Stimulated activated CD8-positive, alpha-beta memory T cell treated with anti-CD3 and anti-CD28 coated beads, Interleukin-4, amount 100 ng/mL, for 24 hours (primary cell): ENCODE measurements around the gene MVB12B.

Source experiments
- DNase-seq: peaks from one replicate; pipeline ENCODE4 v3.0.0-alpha.2; 2020; ENCODE audit warnings: low read depth

MVB12B gene

DNA sequence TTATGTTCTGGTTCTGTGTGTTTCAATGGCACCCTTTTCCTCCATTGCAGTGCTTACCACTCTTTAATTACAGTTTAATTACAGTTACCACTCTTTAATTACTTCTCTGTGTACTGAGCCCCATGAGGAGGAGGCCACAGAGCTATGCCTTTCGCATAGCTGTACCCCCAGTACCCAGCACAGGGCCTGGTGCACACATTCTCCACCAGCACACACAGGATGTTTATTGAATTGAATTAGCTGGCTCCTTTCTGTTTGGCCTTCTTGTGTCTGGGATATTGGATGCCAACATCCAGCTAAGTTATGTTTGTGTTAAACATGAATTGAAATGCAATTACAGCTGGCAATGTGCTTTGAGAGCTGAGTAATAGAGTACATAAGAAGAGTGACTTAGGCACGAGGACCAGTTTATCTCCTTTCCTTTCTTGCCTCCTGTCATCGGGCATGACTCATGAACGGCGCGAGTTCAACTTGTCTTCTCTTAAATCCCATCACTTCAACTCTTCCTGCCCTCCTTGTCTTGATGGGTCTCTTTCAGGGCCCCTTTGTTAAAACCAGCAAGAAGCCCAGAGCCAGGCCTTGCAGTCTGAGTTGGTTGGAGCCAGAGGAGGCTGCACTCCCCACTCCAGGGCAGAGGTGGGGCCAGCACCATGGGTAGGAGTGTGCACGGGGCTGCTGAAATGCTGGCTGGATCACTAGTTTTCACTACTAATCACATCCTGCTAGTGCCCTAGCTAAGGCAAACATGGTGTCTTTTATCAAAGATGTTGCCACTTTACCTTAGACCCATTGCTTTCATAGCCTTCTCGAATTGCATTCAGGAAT lies 37.4 kb downstream of the MVB12B start:
- no peak for DNase-seq

DNA sequence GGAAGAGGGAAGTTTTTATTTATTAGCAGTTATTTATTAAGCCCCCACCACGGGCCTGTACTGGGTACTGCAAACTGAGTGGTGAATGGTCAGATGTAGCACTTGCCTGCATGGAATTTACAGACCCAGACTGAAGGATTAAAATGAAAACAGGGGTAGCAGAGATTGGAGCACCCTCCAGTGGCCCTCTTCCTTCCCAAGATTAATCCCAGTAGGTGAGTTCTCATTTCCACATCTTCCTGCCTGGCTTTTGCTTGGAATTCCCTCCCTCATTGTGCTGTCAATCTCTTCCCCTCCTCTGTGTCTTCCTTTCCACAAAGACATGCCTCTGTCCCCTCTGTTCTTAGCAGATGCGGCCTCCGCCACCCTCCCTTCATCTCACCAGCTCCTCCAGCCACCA lies 39.2 kb downstream of the MVB12B start:
- DNase-seq = no peak

DNA sequence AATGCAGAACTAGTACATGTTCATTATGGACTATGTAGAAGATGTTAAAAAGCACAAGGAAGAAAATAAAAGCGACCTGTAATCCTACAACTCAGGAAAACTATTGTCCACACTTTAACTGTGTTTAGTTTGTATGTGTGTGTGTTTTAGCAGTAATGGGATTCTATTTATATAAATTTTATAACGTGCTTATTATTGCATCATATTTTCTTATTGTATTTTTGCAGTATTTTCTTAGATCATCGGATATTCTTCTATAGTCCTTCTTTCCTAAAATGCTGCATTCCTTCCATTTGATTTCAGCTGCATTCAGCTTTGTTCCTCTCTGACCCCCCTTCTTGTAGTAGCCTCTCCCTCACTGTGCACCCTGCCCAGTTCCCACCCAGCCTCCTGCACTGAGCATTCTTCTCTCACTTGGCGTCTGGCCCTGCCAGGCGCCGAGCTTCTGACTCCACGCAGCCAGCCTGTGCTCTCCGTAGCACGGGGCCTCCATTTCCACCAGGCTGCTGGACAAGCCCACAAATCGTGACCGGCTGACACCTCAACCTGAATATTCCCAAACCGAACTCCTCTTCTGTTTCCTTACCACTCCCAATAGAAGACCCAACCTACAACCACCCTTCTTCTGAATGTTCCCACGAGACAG lies 39.9 kb downstream of the MVB12B start:
- DNase-seq = no peak

DNA sequence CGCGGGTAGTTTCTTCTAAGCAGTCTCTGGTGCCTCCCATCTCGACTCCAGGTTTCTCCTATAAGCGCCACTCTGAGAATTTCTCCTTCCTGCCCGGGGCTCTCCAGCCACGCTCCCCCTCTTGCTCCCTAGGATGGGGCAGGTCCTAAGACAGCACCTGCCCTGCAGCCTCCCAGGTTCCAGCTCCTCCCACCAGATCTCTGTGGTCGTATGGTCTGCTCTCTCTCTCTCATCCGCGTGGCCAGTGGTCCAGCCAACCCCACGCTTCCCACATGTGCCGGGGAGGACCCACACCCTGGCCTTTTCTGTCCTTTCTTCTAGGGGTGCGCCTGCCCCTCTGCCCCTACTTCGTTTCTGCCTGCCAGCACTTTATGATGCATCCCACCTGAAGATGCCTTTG lies 40.5 kb downstream of the MVB12B start:
- no peak for DNase-seq

DNA sequence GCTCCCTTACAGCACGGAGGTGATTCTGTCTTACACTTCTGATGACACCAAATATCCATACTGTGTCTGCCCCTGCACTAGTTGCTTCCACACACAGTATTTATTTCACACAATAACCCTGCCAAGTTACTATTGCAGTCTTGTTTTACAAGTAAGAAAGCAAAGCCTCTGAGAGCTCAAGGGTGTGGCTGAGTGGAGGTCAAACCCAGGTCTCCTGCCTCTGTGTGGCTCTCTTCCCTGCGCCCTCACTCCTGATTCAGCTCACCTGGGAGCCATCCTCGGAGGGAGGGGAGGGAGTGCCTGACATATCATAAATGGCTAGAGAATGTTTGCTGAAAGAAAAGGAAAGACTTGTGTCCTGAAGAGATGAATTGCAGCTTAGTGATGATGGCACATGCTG lies 41.0 kb downstream of the MVB12B start:
- DNase-seq = no peak

DNA sequence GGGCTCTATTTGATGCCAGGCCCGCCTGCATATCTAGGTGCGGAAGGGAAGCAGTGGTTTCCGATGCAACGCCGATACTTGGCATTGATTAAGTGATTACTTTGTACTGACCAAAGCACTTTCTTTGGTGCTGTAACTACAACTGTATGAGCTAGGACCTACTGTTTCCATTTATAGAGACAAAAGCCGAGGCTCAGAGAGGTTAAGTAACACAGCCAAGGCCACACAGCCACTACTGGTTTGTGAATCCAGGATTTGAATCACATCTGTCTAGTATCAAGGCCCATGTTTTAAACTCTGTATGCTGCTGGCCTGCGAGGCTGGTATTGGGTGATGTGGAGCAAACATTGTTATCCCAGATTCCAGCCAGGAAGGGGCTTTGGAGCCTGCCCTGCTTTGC lies 41.4 kb downstream of the MVB12B start:
- no peak for DNase-seq

DNA sequence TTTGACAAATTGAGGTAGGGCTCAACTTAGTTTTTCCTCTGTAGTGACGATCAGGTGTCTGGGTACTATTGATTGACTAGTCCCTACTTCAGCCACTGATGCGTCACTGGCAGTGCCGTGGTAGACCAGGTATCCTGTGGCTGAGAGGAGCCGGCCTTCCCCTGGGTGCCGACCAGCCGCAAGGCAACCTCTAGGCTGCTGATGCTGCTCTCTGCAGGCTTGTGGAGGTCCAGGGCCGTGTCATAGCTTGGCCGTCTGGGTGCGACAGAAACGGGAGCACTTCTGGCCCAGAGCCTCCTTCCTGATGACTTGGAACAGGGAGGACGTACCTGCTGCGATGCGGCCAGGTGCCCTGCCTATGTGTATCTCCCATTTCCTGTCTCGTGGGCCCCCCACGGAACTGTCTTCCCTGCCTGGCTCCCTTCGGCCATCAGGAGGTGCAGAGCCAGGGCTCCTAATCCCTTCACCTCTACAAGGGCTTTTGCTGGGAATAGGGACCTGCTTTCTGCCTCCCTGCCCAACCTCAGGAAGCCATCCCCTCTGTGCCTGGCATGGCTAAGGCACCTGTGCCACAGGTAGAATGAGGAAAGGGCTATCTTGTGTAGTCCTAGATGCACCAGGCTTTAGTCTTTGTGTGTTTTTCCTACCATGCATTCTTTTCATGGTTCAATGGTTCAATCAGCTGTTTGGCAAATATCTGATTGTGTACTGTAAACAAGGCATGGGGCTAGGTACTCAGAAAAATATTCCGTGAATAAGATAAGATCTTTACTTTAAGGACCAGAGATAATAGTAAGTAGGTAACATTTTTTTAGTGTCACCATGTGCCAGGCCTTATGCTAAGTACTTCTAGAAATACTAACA lies 44.6 kb downstream of the MVB12B start:
- no peak for DNase-seq

DNA sequence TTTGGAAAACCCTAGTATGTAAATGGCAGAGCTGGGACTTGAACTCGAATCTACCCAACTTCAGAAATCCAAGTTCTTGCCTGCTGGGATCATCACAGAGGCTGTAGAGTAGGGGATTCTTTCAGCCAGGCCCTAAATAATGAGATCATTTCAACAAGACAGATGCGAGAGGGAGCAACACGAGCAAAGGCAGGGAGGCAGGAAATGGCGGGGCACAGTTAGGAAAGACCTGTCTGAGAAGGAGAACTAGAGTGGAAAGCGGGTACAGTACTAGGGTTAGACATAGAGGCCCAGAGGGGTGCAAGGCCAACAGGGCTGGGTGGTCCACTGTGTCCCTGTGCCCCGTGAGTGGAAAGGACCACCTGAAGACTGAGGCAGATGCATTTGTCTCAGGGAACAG lies 46.1 kb downstream of the MVB12B start:
- no peak for DNase-seq

DNA sequence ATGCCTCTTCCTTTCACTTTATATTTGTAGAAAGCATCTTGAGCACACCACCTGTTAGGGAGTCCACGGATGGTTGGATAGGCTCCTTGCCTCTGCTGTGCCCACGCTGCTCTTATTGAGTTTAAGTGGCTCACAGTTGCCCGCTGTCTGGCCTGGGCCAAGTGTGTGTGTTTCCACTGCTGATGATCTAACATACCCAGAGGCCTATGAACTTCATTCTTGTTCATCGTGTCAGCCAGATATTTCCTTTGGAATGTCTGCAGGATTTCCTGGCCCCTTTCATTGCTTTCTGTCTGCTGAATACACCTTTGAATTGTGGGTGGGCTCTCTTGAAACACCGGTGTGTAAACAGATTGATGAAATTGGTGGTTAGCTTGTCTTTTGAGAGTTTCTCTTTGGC lies 46.6 kb downstream of the MVB12B start:
- no peak for DNase-seq

DNA sequence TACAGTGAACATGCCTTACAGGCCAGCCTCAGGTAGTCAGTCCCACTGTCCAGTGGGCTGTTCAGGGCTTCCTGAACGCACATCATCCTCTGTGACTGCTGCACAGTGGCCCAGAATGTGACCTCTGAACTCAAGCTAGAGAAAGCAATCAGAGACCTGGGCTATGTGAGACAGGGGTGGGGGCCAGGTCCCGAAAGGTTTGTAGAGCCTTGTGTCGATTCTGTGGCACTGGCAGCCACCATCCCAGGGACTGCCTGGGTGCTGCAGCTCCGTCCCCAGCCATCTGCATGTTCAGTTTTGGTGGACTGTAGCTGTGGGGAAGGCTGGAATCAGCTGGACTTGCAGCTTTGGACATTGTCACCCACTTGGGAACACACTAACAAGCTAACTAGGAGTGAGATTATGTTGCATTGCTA lies 47.7 kb downstream of the MVB12B start:
- no peak for DNase-seq

DNA sequence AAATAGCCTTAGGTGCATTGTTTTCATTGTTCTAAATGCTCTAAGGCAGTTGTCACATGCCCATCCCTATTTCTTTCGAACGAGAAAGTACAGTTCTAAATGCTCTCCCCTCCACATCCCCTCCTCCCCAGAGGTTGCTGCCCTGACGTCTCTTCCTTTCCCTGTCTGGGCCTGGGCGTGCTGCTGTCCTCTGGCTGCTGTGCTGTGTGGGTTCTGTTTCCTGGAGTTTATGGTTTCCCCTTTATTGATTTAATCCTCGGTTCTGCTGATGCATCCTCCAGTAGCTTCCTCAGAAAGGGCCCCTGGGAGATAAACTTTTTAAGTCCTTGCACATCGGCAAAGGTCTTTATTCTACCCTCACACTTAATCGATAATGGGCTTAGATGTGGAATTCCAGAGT lies 48.8 kb downstream of the MVB12B start:
- no peak for DNase-seq

DNA sequence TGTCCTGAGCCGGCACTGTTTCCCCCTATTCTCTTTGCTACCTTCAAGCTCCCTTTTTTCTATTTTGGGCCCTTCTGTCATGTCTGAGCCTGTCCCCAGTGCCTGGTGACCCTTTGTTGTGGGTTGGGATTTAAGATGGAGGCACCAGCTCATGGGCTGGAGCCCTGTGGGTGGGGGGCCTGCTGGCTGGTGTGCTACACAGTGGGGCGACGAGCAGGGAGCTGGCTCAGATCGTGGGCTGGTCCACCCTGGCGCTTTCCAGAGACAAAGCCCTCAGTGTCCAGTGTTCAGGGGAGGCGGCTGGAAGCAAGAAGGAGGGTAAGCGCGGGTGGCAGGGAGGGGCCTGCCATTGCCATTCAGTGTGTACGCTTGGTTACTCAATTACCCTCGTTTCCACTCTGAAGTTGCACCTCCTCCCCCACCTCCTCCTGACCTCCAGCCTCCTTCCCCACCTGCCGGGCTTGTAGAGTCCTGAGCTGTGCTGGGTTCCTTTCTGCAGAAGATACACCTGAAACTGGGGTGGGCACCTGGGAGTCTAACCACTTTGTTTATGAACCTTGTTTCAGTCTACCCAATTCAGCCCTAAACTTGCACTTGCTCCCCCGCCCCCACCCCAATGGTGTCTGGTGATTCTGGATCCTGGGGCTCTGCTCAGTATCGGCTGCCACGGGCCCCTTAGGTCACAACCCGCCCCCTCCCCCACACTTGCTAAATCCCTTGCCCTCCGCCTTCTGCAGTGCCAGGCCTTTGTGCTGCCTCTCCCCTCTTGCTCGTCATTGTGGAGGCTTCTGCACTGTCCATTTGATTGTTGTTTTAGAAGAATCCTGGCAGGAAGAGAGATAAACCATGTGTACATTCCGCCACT lies 49.9 kb downstream of the MVB12B start:
- DNase-seq = no peak

DNA sequence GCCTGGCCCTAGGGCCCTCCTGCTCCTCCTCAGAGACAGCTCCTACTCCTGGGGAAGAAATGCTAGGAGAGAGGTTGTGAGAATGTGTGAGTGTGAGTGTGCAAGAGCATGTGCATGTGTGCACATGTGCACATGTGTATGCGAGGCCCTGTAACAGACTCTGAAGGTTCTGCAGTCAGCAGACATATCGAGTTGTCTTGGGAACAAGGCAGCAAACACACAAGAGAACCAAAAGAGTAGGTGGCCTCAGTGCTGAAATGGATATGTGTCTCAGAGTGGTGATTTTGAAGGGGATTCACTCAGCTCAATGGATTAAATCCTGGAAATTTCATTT lies 50.5 kb downstream of the MVB12B start:
- no peak for DNase-seq

DNA sequence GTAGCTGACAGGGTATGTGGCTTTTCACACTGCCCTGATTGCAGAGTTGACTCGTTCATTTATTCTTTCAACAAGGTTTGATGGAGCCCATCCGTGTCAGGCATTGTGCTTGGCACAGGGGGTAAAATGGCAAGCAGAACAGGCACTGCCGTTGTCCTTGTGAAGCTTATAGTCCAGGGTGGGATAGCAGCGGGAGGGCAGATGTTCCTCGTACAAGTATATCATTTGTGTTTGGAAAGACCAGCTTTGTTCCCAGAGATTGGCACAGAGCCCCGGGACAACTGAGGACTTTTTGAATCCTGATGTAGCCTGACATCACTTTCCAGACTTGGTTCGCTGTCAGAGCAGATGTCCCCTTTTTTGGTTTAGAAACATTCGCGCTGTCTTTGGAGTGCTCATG lies 50.9 kb downstream of the MVB12B start:
- no peak for DNase-seq

DNA sequence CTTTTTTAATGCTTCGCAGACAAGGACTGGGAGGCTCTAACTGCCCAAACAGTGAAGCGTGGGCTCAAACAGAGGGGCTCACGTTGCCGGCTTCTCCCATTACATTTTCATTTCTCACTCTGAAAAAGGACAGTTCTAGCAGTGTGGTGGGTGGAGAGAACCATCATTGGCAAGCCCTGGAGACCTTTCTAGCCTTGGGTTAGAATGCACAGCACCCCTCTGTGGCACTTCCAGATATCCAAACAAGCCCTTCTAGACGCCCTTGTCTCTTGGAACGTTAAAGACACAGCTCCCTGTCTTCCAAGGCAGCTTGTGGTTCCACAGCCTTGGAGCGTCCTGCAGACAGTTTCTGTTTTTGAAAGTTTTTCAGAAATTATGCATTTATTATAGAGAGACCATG lies 52.1 kb downstream of the MVB12B start:
- DNase-seq = no peak

DNA sequence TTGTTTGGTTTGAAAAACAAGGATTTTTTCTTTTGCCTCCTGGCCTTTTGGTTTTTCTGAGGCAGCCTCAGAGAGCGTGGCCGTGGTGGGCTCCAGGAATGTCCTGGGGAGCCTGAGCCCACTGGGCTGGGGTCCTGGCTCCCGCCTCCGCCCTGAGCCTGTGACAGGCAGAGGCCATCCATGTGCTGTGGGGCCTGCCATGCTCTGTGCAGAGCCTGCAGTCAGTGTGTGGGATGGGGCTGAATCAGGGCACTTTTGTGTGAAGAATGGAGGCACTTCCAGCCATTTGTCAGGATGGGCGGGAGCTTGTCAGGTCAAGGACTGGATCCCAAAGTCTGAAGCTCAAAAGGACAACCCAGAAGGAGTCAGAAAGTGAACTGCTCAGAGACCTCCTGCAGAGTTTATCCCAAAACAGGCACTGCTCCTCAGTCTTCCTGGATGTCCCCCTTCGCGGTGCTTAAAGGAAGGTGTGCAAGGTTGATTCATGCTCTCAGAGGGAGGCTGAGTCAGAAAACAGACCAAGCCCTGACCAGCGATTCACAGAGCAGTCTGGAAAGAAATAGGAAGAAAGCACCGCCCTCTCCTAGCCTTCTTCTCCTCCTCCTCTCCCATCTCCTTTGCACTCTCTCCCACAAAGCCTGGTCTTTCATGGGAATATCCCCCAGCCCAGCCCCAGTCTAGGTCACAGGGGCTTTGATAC lies 53.2 kb downstream of the MVB12B start:
- no peak for DNase-seq

DNA sequence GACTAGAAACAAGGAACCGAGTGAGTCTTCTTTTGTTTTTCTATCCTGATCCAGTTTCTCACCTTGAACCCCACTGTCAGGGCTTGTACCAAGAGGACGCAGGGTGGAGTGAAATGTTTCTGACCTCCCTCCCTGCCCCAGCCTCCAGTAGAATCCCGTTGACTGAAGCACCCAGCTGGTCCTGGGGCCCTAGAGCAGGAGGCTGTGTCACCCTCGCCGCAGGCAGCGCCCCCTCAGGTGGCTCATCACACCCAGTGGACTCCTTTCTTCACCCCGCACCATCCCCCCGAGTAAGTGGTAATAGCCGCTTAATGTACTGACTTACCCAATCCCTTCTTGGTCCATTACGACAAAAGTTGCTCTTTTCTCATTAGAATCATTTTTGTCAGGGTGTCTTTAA lies 53.8 kb downstream of the MVB12B start:
- DNase-seq = no peak

DNA sequence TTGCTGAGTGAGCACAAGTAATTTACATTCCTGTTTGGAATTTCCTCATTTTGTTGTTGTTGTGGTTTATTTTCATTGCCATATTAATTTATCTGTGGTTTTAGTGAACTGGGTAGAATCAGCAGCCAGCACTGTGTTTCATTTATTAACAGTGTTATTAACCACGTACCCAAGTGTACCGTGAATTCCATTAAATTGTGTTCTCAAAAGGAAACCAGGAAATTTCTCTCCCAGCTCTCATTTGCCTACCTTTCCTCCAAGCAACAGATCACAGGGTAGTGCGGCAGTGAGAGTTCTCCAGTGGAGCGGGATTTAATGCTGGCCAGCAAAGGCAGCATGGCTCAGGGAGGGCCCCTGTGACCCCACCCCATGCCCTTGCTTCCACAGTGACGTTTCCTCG lies 54.6 kb downstream of the MVB12B start:
- DNase-seq = no peak

DNA sequence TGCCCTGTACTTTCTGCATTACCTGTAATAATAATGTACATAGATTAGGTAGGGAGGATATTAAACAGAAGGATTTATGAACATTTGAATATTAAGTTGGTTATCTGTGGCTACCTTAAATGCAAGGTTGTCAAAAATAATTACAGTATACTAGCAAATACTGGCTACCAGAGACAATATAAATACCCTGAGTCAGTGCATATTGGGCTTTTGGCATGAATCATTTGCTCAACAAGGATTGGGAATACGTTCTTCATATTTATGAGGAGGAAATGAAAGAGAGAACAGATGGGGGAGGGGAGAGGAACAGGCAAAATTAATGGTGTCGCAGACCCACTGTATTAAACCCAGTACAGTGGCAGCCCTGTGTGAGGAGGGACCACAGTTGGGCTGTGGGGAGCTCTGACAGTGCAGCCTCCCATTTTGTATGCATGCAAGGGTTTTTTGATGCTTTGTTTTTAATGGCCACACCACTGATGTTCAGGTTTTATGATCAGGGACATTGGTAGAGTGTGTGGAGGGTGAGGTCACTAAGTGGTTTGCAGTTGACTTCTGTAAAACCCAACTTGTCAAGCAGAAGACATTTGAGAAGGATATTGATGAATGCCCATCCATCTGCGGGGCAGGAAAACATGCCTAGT lies 56.9 kb downstream of the MVB12B start:
- DNase-seq = no peak

DNA sequence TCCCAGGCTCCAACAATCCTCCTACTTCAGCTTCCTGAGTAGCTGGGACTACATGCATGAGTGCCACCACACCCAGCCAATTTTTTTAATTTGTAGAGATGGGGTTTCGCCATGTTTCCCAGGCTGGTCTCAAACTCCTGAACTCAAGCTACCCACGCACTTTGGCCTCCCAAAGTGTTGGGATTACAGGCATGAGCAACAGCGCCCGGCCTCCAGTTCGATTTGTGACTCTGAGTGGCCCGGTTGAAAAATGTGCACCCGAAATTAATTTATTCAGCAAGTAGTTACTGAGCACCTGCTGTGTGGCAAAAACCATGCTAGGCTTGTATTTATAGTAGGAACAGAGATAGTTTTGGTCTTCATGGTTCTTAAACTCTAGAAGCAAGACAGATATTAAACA lies 58.3 kb downstream of the MVB12B start:
- DNase-seq = no peak

DNA sequence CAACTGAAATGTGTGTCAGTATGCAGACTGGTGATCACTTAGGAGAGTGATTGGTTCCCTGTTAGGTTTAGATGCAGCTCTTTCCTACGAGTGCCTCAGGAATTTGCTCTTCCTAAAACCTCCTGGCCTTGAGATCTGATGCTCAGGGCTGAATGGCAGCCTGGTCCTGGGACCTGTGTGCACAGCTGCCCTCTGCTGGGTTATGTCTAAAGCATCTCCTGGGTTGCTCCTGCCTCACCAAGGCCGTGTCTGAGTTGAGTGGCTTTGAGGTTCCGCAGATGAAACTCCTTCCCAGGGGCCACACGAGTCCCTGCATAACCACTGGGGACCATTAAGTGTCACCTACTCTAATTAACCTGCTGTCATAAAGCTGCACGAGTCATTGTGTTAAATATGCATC lies 59.5 kb downstream of the MVB12B start:
- DNase-seq = no peak
